Transverse colon (tissue), 4 donors: Measurements from ENCODE around the gene VARS1.

Experiments
- EP300 ChIP-seq: sonication (generic); formaldehyde crosslinking; IDR thresholded peaks from one replicate; pipeline ENCODE4 v1.6.1; 2017; ENCODE audit warnings: antibody characterized with exemption, low read depth
- POLR2A ChIP-seq: fragments of 450-650 bp; IDR thresholded peaks from one replicate; pipeline ENCODE4 v1.6.1; 2016; ENCODE audit warnings: antibody characterized with exemption, mild to moderate bottlenecking, moderate library complexity
- POLR2AphosphoS5 ChIP-seq, 3 donors: sonication (generic); formaldehyde crosslinking; IDR thresholded peaks; one replicate each; pipeline ENCODE4 v1.6.1; 2016; ENCODE audit warnings: antibody characterized with exemption in 3 of 3
- TF ChIP-seq, protein P1 (sequence below), 5 experiments: fragments of 200-600 bp in 3 of 5; fragments of 450-650 bp in 2 of 5; sonication (generic) in 3 of 5; IDR thresholded peaks; 1 replicate in 2 of 5; 2 replicates in 3 of 5; pipeline ENCODE4 v1.5.1; 2016 to 2017; ENCODE audit warnings: antibody characterized with exemption in 5 of 5, inconsistent platforms in 3 of 5, mild to moderate bottlenecking in 2 of 5, moderate library complexity in 1 of 5

DNA sequence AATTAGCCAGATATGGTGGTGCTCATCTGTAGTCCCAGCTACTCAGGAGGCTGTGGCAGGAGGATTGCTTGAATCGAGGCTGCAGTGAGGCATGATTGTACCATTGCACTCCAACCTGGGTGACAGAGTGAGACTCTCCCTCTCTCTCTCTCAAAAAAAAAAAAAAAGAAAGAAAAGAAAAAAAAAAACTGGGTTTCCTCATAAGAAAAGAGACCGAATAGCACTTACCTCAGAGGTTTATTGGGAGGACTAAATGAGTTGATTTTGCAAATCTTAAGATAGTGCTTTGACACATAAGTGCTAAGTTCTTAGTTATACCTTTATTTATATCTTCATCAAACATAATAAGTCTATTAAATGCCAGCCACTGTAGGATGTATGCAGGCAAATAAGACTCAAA is 24.7 kb downstream of the VARS1 start:
- no peak for TF ChIP-seq POLR2AphosphoS5 (IDR thresholded peaks at IDR 0.05)
- TF ChIP-seq, protein P1, sequence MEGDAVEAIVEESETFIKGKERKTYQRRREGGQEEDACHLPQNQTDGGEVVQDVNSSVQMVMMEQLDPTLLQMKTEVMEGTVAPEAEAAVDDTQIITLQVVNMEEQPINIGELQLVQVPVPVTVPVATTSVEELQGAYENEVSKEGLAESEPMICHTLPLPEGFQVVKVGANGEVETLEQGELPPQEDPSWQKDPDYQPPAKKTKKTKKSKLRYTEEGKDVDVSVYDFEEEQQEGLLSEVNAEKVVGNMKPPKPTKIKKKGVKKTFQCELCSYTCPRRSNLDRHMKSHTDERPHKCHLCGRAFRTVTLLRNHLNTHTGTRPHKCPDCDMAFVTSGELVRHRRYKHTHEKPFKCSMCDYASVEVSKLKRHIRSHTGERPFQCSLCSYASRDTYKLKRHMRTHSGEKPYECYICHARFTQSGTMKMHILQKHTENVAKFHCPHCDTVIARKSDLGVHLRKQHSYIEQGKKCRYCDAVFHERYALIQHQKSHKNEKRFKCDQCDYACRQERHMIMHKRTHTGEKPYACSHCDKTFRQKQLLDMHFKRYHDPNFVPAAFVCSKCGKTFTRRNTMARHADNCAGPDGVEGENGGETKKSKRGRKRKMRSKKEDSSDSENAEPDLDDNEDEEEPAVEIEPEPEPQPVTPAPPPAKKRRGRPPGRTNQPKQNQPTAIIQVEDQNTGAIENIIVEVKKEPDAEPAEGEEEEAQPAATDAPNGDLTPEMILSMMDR (IDR thresholded peaks at IDR 0.05): no peak
- TF ChIP-seq POLR2A: no peak
- TF ChIP-seq EP300: no peak
